ENCODE measurements around the gene MISP3.

The MISP3 gene

GRCh38 chr19:14102756-14103155 lies 30.2 kb downstream of the MISP3 start:
- DNase-seq (ENCODE audit: low read depth): no peak

- DNase-seq (ENCODE audit: low read depth): no peak
These were observed 30.7 kb downstream of the MISP3 start for GRCh38 chr19:14103310-14103709.

GRCh38 chr19:14105680-14106079 lies 33.1 kb downstream of the MISP3 start:
- no peak for DNase-seq (ENCODE audit: low read depth)

GRCh38 chr19:14106840-14107239 lies 34.3 kb downstream of the MISP3 start:
- no peak for DNase-seq (ENCODE audit: low read depth)

GRCh38 chr19:14107581-14108461 lies 35.2 kb downstream of the MISP3 start:
- DNase-seq (ENCODE audit: low read depth): no peak

GRCh38 chr19:14110650-14111049 lies 38.1 kb downstream of the MISP3 start:
- no peak for DNase-seq (ENCODE audit: low read depth)

- no peak for DNase-seq (ENCODE audit: low read depth)
These were observed 38.9 kb downstream of the MISP3 start for GRCh38 chr19:14111486-14111885.

- no peak for DNase-seq (ENCODE audit: low read depth)
These were observed 39.6 kb downstream of the MISP3 start for GRCh38 chr19:14112051-14112808.

- DNase-seq (ENCODE audit: low read depth): no peak
These were observed 40.3 kb downstream of the MISP3 start for GRCh38 chr19:14112809-14113385.

GRCh38 chr19:14113762-14114414 lies 41.3 kb downstream of the MISP3 start:
- DNase-seq (ENCODE audit: low read depth): no peak

GRCh38 chr19:14114439-14114838 lies 41.9 kb downstream of the MISP3 start:
- no peak for DNase-seq (ENCODE audit: low read depth)

- DNase-seq (ENCODE audit: low read depth): no peak
These were observed 42.3 kb downstream of the MISP3 start for GRCh38 chr19:14114854-14115253.

- DNase-seq (ENCODE audit: low read depth): no peak
These were observed 43.2 kb downstream of the MISP3 start for GRCh38 chr19:14115756-14116155.

GRCh38 chr19:14116525-14116917 lies 43.9 kb downstream of the MISP3 start:
- no peak for DNase-seq (ENCODE audit: low read depth)

- no peak for DNase-seq (ENCODE audit: low read depth)
These were observed 44.5 kb downstream of the MISP3 start for GRCh38 chr19:14116918-14117578.

GRCh38 chr19:14117668-14118164 lies 45.1 kb downstream of the MISP3 start, which contains the start of gene PRKACA:
Gene PRKACA (minus strand): TSS chr19:14117762. CDS start chr19:14117547, 215 bp downstream.
- DNase-seq (ENCODE audit: low read depth): peak; percentile 90

GRCh38 chr19:14118165-14119051 lies 45.8 kb downstream of the MISP3 start:
- DNase-seq (ENCODE audit: low read depth): no peak

GRCh38 chr19:14119146-14119545 lies 46.6 kb downstream of the MISP3 start:
- DNase-seq (ENCODE audit: low read depth): no peak

GRCh38 chr19:14119644-14120496 lies 47.3 kb downstream of the MISP3 start:
- no peak for DNase-seq (ENCODE audit: low read depth)

GRCh38 chr19:14120497-14120780 lies 47.9 kb downstream of the MISP3 start:
- no peak for DNase-seq (ENCODE audit: low read depth)

All from non-pigmented ciliary epithelial cell (primary cell).